ENCODE data around the gene ANKS1B.

GRCh38 chr12:98885778-98886177, 1099.0 kb downstream of the ANKS1B start:
- no peak for TF ChIP-seq NFIC (IDR thresholded peaks at IDR 0.05)
- TF ChIP-seq TAF1 (IDR thresholded peaks at IDR 0.05; ENCODE audit: low read depth): no peak
- TF ChIP-seq REST (IDR thresholded peaks at IDR 0.05; ENCODE audit: low read depth): no peak
